Tibial artery (tissue), 4 donors: Measurements from ENCODE around the gene ARHGAP25.

Source experiments
- DNase-seq, 2 donors: peaks; one replicate each; pipeline ENCODE4 v3.0.0-alpha.2; 2019
- H3K27ac ChIP-seq, 2 donors: fragments of 200-600 bp; sonication (generic) in 1 of 2; 1 replicate in 1 of 2; 2 replicates in 1 of 2; pipeline ENCODE4 v1.5.1; 2018 to 2019; ENCODE audit warnings: mild to moderate bottlenecking in 1 of 2
- H3K27me3 ChIP-seq, 2 donors: fragments of 200-600 bp; sonication (generic) in 1 of 2; one replicate each; pipeline versions ENCODE4 v1.5.1 to v1.6.0; 2016 to 2019
- H3K36me3 ChIP-seq, 3 donors: fragments of 200-600 bp; sonication (generic) in 2 of 3; one replicate each; pipeline ENCODE4 v1.5.1; 2016 to 2019; ENCODE audit warnings: mild to moderate bottlenecking in 2 of 3
- H3K4me1 ChIP-seq, 4 donors: fragments of 200-600 bp; sonication (generic) in 2 of 4; 1 replicate in 3 of 4; 2 replicates in 1 of 4; pipeline ENCODE4 v1.5.1; 2016 to 2019
- H3K4me3 ChIP-seq, 2 donors: fragments of 200-600 bp; sonication (generic) in 1 of 2; 1 replicate in 1 of 2; 2 replicates in 1 of 2; pipeline ENCODE4 v1.5.1; 2018 to 2019; ENCODE audit warnings: mild to moderate bottlenecking in 2 of 2
- H3K9me3 ChIP-seq, 3 donors: fragments of 200-600 bp; sonication (generic) in 1 of 3; one replicate each; pipeline ENCODE4 v1.5.1; 2016 to 2019
- intact Hi-C: fragments of 100-400 bp; cut with DNase I; formaldehyde crosslinking; loops from one replicate; pipeline ENCODE4 v1.15.0; 2023; ENCODE audit warnings: low total_unique reads
- TF ChIP-seq, protein P1 (sequence below), 2 experiments: fragments of 200-600 bp in 1 of 2; fragments of 450-650 bp in 1 of 2; IDR thresholded peaks; one replicate each; pipeline ENCODE4 v1.5.1; 2017 to 2019; ENCODE audit warnings: antibody characterized with exemption in 2 of 2, mild to moderate bottlenecking in 1 of 2, moderate library complexity in 1 of 2

The ARHGAP25 gene

DNA sequence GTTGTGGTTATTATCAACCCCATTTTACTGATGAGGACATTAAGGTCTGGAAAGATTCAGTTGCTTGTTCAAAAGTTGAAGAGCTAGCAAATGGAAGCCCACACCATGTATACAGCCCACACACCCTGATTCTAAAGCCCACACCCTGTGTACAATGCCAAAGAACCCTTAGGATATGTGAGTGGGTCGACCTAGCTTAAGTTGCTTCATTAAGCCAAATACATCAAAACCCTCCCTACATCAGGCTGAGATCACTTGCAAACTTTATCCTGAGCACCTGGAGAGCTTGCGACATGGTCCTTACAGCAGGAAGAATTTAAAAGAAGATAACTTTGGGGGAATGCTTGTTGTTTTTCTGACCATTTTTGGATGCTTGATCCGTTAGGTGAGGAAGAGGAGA is 435 bp upstream of the ARHGAP25 start:
- Histone ChIP-seq H3K4me3 (no peak overlapping the region), H3K27me3 (no peaks in the 10 kb centered on the region), H3K4me1 (no peaks in the 10 kb centered on the region)

DNA sequence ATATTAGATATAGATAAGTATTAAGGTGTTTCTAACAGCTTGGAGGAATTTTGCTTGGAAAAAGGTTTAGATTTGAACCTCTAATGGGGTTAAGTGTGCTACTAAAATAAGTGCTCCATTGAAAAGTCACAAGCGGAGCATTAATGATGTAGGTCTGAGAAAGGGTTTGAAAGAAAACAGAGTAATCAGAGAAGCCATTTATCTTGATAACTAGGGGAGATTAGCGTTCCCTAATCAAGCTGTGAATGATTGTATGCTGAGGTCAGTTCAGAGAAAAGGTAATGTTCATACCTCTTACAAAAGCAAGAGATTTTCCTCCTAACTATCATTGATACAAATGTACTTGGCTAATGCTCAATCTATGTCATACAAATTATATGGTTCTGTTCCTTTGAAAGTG is 1.5 kb downstream of the ARHGAP25 start:
- intact Hi-C loops, result no loop called here
- Histone ChIP-seq H3K4me1 (no peaks in the 10 kb centered on the region), H3K36me3 (no peaks in the 10 kb centered on the region), H3K27ac (no peak overlapping the region), H3K4me3 (no peak overlapping the region), H3K9me3 (no peaks in the 10 kb centered on the region), H3K27me3 (no peaks in the 10 kb centered on the region)
- DNase-seq, result no peak
- TF ChIP-seq, protein P1, sequence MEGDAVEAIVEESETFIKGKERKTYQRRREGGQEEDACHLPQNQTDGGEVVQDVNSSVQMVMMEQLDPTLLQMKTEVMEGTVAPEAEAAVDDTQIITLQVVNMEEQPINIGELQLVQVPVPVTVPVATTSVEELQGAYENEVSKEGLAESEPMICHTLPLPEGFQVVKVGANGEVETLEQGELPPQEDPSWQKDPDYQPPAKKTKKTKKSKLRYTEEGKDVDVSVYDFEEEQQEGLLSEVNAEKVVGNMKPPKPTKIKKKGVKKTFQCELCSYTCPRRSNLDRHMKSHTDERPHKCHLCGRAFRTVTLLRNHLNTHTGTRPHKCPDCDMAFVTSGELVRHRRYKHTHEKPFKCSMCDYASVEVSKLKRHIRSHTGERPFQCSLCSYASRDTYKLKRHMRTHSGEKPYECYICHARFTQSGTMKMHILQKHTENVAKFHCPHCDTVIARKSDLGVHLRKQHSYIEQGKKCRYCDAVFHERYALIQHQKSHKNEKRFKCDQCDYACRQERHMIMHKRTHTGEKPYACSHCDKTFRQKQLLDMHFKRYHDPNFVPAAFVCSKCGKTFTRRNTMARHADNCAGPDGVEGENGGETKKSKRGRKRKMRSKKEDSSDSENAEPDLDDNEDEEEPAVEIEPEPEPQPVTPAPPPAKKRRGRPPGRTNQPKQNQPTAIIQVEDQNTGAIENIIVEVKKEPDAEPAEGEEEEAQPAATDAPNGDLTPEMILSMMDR (IDR thresholded peaks at IDR 0.05), result no peak

More for the DNA sequence above, 435 bp upstream of the ARHGAP25 start:
- no peaks in the 10 kb centered on the region for H3K36me3 ChIP-seq
- no peaks in the 10 kb centered on the region for H3K9me3 ChIP-seq
- intact Hi-C loops, result no loop called here
- H3K27ac ChIP-seq, result no peak overlapping the region
- TF ChIP-seq, protein P1 (IDR thresholded peaks at IDR 0.05), result no peak
- no peak for DNase-seq

DNA sequence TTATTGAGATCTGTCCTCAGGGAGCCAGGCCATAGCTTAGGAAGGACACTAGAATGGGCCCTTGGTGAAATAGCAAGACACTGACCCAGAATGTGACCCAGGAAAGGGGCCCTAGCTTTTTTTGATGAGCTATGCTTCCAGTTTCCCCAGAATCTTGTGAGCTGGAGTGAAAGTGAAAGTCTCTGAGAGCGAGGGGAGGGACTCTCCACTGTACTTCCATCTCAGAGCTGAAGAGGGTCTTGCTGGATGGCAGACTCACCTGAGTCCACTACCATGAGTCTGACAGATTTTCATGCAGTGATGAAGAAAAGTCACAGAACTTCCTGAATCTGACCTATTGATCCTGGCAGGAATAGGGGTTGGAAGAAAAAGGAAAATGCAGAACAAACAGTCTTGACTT is 3.1 kb downstream of the ARHGAP25 start:
- intact Hi-C loops, result no loop called here
- Histone ChIP-seq H3K4me3 (no peak overlapping the region), H3K27ac (no peak overlapping the region), H3K9me3 (no peaks in the 10 kb centered on the region), H3K27me3 (no peaks in the 10 kb centered on the region), H3K36me3 (no peaks in the 10 kb centered on the region), H3K4me1 (no peaks in the 10 kb centered on the region)
- DNase-seq, result no peak
- TF ChIP-seq, protein P1 (IDR thresholded peaks at IDR 0.05), result no peak

DNA sequence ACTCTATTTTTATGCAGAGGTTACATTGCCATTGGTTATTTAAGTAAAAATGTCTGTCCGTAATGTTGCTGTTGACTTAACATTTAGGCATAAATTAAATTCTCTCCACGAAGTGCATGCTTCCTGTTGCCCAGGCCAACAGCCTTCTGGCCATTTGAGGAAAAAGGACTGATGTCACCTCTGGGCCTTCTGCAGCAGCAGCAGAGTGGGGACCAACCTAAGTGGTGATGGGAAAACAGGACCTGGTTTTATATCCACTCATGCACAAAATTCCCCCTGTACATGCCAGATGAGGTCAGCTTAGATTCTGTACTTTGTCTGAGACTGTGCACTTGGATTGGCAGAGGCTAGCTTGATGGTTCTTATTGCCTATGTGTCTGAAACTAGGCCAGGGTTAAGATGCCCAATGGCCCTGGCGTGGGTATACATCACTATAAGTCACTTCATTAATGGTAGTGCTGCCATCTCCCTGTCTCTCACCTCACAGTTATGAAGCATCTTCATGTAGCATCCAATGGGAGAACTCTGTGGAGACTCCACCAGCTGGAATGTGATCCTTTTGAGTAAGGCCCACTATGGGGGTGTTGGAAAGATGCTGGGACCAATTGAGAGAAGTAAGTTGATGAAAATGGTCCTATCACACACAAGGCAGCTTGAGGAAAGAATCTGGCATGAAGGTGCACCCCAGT is 4.4 kb downstream of the ARHGAP25 start:
- Histone ChIP-seq H3K9me3 (no peaks in the 10 kb centered on the region), H3K4me1 (no peaks in the 10 kb centered on the region), H3K27me3 (no peaks in the 10 kb centered on the region), H3K4me3 (no peak overlapping the region), H3K36me3 (no peaks in the 10 kb centered on the region), H3K27ac (no peak overlapping the region)
- DNase-seq, result no peak
- intact Hi-C loops, result no loop called here
- TF ChIP-seq, protein P1 (IDR thresholded peaks at IDR 0.05), result no peak

DNA sequence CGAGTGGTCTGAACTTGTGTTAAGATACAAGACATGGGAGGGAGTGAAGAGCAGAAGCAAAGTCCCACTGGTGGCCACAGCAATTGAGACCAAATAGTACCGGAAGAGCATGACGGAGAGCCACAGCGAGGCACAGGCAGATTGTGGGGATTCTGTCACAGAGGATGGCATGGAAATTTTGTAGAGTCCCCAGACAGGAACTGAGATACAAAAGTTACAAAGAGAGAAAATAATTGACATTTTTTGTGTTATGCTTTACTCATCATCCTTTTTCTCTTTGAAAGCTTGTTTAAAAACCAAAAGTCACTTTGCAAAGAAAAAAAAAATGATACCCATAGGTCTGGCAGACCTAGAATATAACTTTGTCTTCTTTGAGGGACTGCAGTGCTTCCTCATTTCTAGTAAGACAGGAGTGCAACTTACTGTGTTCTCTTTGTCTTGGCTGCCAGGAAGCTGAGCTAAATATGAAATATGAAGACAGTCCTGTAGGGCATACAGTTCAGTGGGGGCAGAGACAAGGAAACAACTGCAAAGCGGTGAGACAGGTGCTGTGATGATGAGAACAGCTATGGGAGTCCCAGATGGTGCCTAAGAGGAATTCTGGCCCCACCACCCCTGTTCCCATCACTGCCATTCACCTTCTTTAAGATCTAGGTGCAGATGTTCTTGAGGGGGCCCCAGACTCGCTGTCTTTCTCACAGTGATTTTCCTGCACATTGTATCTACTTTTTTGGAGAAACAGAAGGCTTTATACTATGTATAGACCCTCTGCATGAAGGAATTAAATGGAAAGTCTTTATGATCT is 5.2 kb downstream of the ARHGAP25 start:
- TF ChIP-seq, protein P1 (IDR thresholded peaks at IDR 0.05), result no peak
- Histone ChIP-seq H3K4me3 (no peak overlapping the region), H3K27ac (no peak overlapping the region), H3K27me3 (no peaks in the 10 kb centered on the region), H3K9me3 (no peaks in the 10 kb centered on the region), H3K36me3 (no peaks in the 10 kb centered on the region), H3K4me1 (no peaks in the 10 kb centered on the region)
- intact Hi-C loops, result no loop called here
- no peak for DNase-seq
